Stimulated activated effector memory CD8-positive, alpha-beta T cell treated with anti-CD3 and anti-CD28 coated beads, Interleukin-12 subunit alpha, Interleukin-12 subunit beta, amount 100 ng/mL, for 72 hours (primary cell): ENCODE results near the gene TAAR1.
"Not testable (repeated sequence)": the region's sequence is repeated elsewhere in the genome, so short reads cannot be mapped to it uniquely, and the experiment has no call there.

Experiments
- ATAC-seq: fragments of 150-1000 bp; cut with Tn5 transposase; 2 replicates; pipeline ENCODE4 v1.10.0; 2021
- DNase-seq, 2 donors: peaks; one replicate each; pipeline ENCODE4 v3.0.0; 2021 to 2022; ENCODE audit warnings: low spot score in 2 of 2
- H3K27ac Mint-ChIP-seq: one replicate; pipeline ENCODE4 v1.8.0; 2022; ENCODE audit warnings: mild to moderate bottlenecking, mixed read lengths
- H3K36me3 Mint-ChIP-seq: one replicate; pipeline ENCODE4 v1.8.0; 2022; ENCODE audit warnings: mild to moderate bottlenecking, mixed read lengths
- H3K4me1 Mint-ChIP-seq: one replicate; pipeline ENCODE4 v1.8.0; 2022; ENCODE audit warnings: mixed read lengths
- H3K4me3 Mint-ChIP-seq: one replicate; pipeline ENCODE4 v1.8.0; 2022; ENCODE audit warnings: mild to moderate bottlenecking, mixed read lengths
- H3K9me3 Mint-ChIP-seq: one replicate; pipeline ENCODE4 v1.8.0; 2022; ENCODE audit warnings: mixed read lengths

The TAAR1 gene, protein sequence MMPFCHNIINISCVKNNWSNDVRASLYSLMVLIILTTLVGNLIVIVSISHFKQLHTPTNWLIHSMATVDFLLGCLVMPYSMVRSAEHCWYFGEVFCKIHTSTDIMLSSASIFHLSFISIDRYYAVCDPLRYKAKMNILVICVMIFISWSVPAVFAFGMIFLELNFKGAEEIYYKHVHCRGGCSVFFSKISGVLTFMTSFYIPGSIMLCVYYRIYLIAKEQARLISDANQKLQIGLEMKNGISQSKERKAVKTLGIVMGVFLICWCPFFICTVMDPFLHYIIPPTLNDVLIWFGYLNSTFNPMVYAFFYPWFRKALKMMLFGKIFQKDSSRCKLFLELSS

DNA sequence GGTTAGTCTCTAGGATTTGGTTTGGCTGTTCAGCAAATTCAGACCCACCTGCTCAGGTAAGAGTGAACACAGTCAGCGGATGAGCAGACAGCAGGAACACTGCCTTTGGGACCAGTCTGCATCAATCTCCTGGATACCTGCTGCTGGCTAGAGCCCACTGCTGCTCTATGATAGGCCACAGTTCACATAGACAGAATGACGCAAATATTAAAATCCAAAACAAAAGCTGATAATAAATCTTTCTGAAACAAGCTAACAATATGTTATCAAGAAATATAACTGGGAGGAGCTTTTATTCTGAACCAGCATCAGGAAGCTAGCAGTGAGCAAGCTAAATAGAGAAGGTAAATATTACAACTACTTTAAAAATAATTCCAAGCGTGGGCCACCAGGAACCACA is at the start of gene TAAR1:
Gene TAAR1, minus strand, starts transcription at position 101 of the 400 bp plus-strand sequence. CDS start 13,179 bp downstream, outside the sequence.
- no peak for ATAC-seq
- Mint-ChIP-seq H3K36me3 (no peaks in the 10 kb centered on the region), H3K4me3 (no peak within 1 kb of the TSS)

DNA sequence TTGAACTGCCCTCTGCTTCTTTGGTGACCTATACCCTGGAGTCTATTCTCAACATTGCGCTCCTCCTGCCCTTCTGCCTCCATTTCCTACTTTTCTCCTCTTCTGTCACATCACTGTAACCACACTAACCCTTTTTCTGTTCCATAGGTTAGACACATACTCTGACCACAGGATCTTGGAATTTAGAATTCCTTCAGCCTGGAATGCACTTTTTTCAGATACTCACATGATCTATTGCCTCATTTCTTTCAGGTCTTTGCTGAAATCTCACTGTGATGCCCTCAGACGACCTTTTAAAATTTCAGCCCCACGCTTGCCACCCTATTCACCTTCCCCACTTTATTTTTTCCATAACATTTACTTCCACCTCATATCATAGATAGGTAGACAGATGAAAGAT is 49.8 kb upstream of the TAAR1 start:
- Mint-ChIP-seq H3K4me3 (no peak overlapping the region), H3K4me1 (no peaks in the 10 kb centered on the region), H3K27ac (no peak overlapping the region), H3K36me3 (no peaks in the 10 kb centered on the region), H3K9me3 (peaks cover 7% of the 10 kb centered on the region)
- DNase-seq: no peak
- no peak for ATAC-seq

More for the DNA sequence above, at the start of gene TAAR1:
- DNase-seq: no peak
- Mint-ChIP-seq H3K4me1 (no peaks in the 10 kb centered on the region), H3K27ac (no peak within 1 kb of the TSS), H3K9me3 (no peaks in the 10 kb centered on the region)

DNA sequence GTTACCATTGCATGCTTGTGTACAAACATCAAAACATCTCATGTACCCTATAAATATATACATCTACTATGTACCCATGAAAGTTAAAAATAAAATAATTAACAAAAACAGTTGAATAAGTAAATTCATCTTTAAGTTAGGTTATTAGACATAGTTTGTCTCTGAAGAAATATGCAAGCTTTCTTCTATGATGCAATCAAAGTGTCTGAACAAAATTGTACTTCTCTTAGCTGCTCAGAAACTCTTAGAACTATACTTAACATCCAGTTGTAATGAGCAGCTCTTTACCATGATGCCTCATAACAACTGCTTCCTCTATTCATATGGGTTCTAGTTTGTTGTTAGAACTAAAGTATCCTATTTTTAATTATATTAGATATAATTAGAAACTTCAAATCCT is 49.0 kb upstream of the TAAR1 start:
- Mint-ChIP-seq H3K36me3 (no peaks in the 10 kb centered on the region), H3K9me3 (peaks cover 12% of the 10 kb centered on the region), H3K4me3 (no peak overlapping the region), H3K27ac (no peak overlapping the region), H3K4me1 (no peaks in the 10 kb centered on the region)
- DNase-seq (no peak), ATAC-seq (no peak)

GRCh38 chr6:132706756-132707155 is 47.8 kb upstream of the TAAR1 start:
- H3K36me3 Mint-ChIP-seq, DNase-seq, ATAC-seq, H3K27ac Mint-ChIP-seq, H3K4me1 Mint-ChIP-seq, H3K4me3 Mint-ChIP-seq: not testable (repeated sequence)
- H3K9me3 Mint-ChIP-seq: peaks cover 12% of the 10 kb centered on the region

- ATAC-seq (no peak), DNase-seq (no peak)
- Mint-ChIP-seq H3K36me3 (no peaks in the 10 kb centered on the region), H3K4me1 (no peaks in the 10 kb centered on the region), H3K9me3 (peaks cover 12% of the 10 kb centered on the region), H3K4me3 (no peak overlapping the region), H3K27ac (no peak overlapping the region)
Measured at GRCh38 chr6:132703936-132704335, 45.0 kb upstream of the TAAR1 start.

DNA sequence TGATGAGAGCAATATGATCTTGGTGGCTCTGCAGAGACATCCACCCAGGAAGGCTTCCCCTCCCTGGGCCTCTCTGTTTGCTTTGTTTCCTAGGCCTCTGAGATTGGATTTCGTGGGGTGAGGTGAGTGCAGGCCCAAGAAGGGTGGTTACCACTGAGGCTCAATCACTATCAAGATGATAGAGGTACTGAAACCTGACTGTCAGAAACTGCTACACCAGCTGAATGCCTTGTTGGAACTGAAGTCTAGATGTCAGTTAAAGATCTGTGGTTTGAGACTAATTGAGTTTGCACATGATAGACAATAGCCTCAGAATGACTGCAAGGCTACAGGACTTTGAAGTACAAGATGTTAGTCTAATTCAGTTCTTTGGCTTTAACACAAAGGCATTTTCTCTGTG is 39.6 kb upstream of the TAAR1 start:
- no peak for DNase-seq
- peaks cover 14% of the 10 kb centered on the region for H3K9me3 Mint-ChIP-seq
- no peak overlapping the region for H3K4me3 Mint-ChIP-seq
- H3K36me3 Mint-ChIP-seq: no peaks in the 10 kb centered on the region
- H3K27ac Mint-ChIP-seq: no peak overlapping the region
- no peak for ATAC-seq
- no peaks in the 10 kb centered on the region for H3K4me1 Mint-ChIP-seq

DNA sequence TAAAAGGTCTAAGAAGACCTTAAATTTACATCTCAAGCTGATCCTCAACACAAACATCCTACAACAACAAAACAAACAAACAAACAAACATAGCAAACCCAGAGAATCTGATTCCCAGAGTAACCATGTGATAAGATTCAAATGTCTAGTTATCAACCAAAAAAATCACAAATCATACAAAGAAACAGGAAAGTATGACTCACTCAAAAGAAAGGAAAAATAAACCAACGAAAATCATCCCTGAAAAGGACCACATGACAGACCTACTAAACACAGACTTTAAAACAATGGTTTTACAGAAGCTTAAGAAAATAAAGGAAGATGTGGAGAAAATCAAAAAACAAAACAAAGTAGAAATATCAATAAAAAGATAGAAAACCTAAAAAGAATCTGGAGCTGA is 36.8 kb upstream of the TAAR1 start:
- DNase-seq: no peak
- Mint-ChIP-seq H3K9me3 (peaks cover 11% of the 10 kb centered on the region), H3K4me1 (no peaks in the 10 kb centered on the region), H3K4me3 (no peak overlapping the region), H3K27ac (no peak overlapping the region), H3K36me3 (no peaks in the 10 kb centered on the region)
- ATAC-seq: no peak

GRCh38 chr6:132693478-132693877 is 34.5 kb upstream of the TAAR1 start:
- Mint-ChIP-seq H3K4me1 (no peaks in the 10 kb centered on the region), H3K4me3 (no peak overlapping the region), H3K36me3 (no peaks in the 10 kb centered on the region), H3K9me3 (peaks cover 11% of the 10 kb centered on the region), H3K27ac (no peak overlapping the region)
- ATAC-seq: no peak
- no peak for DNase-seq

DNA sequence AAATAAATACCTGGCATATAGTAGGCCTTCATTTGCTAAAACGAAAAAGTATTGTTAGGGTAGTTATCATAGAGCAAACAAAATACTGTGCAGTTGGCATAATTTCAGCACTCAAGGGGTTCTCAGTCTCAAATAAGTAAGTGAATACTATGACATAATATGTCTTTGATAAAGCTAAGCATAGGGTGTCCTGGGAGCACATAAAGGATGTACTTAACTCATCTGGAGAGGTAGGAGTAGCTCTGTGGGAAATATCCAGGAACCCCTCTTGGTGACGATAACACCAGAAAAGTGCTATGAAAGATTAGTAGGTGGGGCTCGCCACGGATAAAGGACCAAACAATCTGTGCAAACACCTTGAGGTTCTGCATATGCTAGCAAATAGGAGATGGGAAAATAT is 31.7 kb upstream of the TAAR1 start:
- H3K4me1 Mint-ChIP-seq: no peaks in the 10 kb centered on the region
- no peak overlapping the region for H3K4me3 Mint-ChIP-seq
- H3K27ac Mint-ChIP-seq: no peak overlapping the region
- DNase-seq (no peak), ATAC-seq (no peak)
- no peaks in the 10 kb centered on the region for H3K36me3 Mint-ChIP-seq
- peaks cover 2% of the 10 kb centered on the region for H3K9me3 Mint-ChIP-seq

DNA sequence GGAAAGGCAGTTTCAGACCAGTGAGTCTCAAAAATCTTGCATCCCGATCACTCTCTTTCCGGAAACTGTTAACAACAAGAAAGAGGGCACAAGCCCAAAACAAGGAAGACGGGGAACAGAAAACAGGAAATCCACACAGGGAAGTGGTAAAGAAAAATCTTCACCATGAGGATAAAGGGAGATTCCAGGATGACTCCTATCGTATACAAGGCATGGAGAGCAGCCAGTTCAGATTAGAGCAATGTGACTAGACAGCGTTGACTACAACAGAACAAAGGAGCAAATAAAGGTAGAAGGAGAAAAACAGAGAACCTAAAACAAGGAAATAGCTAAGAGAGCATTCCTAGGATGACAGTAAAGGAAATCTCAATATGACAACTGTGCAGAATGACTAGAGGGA is 28.3 kb upstream of the TAAR1 start:
- H3K4me1 Mint-ChIP-seq: no peaks in the 10 kb centered on the region
- DNase-seq (no peak), ATAC-seq (no peak)
- no peaks in the 10 kb centered on the region for H3K9me3 Mint-ChIP-seq
- H3K4me3 Mint-ChIP-seq: no peak overlapping the region
- no peak overlapping the region for H3K27ac Mint-ChIP-seq
- no peaks in the 10 kb centered on the region for H3K36me3 Mint-ChIP-seq

DNA sequence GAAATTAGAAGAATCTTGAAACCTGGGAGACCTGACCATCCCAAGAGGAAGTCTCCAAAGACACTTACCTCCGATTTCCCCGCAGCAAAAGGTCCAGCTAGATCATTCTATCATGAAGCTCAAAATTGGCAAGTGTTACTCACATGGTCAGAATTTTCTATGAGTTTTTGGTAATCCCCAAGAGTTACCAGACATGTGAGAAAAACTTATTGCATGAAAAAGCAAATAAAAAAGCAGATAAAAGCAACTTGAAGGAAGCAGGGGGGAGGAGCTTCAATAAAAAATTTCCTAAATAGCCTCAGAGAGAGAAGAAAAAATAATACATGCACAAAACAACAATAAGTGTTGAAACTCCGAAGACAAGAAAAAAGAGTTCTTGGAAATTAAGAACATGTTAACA is 27.5 kb upstream of the TAAR1 start:
- Mint-ChIP-seq H3K36me3 (no peaks in the 10 kb centered on the region), H3K4me1 (no peaks in the 10 kb centered on the region), H3K4me3 (no peak overlapping the region), H3K9me3 (no peaks in the 10 kb centered on the region), H3K27ac (no peak overlapping the region)
- DNase-seq: no peak
- no peak for ATAC-seq

DNA sequence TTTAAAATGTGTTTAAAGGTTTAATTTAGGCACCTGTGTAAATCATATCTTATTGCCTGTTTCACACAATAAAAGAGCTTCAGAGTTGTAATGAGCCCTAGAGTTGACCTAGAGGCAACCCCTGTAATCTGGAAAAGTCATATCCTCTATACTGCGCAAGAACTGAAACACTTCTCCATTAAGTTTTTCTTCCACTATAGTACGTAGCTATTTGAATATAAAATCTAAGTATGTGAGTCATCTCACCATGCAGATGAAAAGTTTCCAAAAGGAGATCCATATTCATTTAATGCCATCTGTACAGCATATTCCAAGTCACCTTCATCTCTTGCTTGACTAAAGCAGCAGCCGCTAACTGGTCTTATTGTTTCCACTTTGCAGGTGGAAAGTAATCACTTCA is 26.0 kb upstream of the TAAR1 start:
- Mint-ChIP-seq H3K9me3 (no peaks in the 10 kb centered on the region), H3K27ac (no peak overlapping the region), H3K4me3 (no peak overlapping the region), H3K36me3 (no peaks in the 10 kb centered on the region), H3K4me1 (no peaks in the 10 kb centered on the region)
- ATAC-seq (no peak), DNase-seq (no peak)

DNA sequence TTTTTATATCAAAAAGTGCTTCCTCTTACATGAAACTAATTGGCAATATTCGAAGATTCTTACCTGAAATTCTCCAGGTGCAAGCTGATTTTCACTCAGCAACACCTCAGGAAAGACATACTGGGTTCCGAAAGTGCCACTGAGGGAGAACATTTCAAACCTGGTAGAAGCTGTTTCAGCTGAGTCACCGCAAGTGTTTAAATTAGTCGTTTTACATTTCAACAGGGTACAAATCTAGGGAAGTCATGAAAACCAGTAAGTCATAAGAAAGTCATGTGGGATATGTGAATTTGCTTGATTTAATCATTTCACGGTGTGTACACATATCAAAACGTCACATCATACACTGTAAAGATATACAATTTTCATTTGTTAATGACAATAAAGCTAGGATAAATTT is 25.3 kb upstream of the TAAR1 start:
- H3K36me3 Mint-ChIP-seq: no peaks in the 10 kb centered on the region
- H3K27ac Mint-ChIP-seq: no peak overlapping the region
- DNase-seq (no peak), ATAC-seq (no peak)
- no peak overlapping the region for H3K4me3 Mint-ChIP-seq
- no peaks in the 10 kb centered on the region for H3K9me3 Mint-ChIP-seq
- no peaks in the 10 kb centered on the region for H3K4me1 Mint-ChIP-seq

- DNase-seq (no peak), ATAC-seq (no peak)
- H3K4me3 Mint-ChIP-seq: no peak overlapping the region
- no peaks in the 10 kb centered on the region for H3K4me1 Mint-ChIP-seq
- no peak overlapping the region for H3K27ac Mint-ChIP-seq
- no peaks in the 10 kb centered on the region for H3K9me3 Mint-ChIP-seq
- H3K36me3 Mint-ChIP-seq: no peaks in the 10 kb centered on the region
Measured at GRCh38 chr6:132683543-132683942, 24.6 kb upstream of the TAAR1 start.

- H3K9me3 Mint-ChIP-seq, DNase-seq, H3K27ac Mint-ChIP-seq, ATAC-seq, H3K4me3 Mint-ChIP-seq, H3K4me1 Mint-ChIP-seq, H3K36me3 Mint-ChIP-seq: not testable (repeated sequence)
Measured at GRCh38 chr6:132679094-132679493, 20.1 kb upstream of the TAAR1 start.

DNA sequence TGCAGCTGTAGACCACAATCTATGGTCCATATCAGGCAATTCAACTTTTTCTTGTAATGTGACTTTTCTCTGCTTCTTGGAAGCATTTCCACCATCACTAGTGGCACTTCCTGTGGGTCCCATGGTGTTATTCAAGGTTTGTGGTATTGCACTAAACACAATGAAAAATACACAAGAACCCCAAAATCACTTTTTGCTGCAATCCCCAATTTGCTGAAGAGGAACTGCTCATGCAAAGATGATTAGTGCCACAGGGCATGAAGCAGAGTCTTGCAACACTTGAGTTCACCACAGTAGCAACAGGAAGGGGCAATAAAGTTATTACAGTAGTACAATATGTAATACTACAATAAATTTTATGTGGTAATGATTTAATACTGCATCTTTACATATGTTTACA is 16.8 kb upstream of the TAAR1 start:
- Mint-ChIP-seq H3K4me3 (no peak overlapping the region), H3K4me1 (no peaks in the 10 kb centered on the region), H3K36me3 (no peaks in the 10 kb centered on the region), H3K9me3 (no peaks in the 10 kb centered on the region), H3K27ac (no peak overlapping the region)
- no peak for DNase-seq
- ATAC-seq: no peak

DNA sequence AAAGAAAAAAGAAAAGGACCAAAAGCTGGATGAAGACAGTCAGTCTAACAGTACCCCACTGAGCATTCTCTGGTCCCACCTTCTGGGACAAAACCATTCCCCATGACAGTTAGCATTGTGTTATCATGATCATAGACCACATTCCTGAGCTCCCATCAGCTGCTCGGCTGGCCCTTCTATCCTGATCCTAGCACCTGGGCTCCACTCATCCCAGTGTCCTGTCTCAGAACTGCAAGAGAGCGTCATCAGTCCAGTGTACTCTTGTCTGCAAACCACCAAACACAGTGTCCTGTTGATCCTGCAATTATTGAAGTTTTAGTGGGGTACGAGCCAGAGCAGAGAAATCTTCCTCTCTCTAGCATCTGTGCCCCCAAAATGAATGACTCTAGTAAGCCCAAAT is 16.0 kb upstream of the TAAR1 start:
- no peaks in the 10 kb centered on the region for H3K9me3 Mint-ChIP-seq
- H3K4me3 Mint-ChIP-seq: no peak overlapping the region
- ATAC-seq: no peak
- DNase-seq: no peak
- no peak overlapping the region for H3K27ac Mint-ChIP-seq
- peaks cover under 1% of the 10 kb centered on the region for H3K4me1 Mint-ChIP-seq
- no peaks in the 10 kb centered on the region for H3K36me3 Mint-ChIP-seq
